Measurements from ENCODE around the gene CEP164. TPM values are rescaled to one million over a fixed set of nuclear protein-coding genes. Genes with fewer than 3 reads are reported as not detected.

CEP164 gene
- total and polyA plus RNA-seq, 10 of the 15 experiments (the other 5 are each of a cell fraction or from before 2014, with no cell fraction given): 4.2 to 31.2 (median 20.2) TPM

DNA sequence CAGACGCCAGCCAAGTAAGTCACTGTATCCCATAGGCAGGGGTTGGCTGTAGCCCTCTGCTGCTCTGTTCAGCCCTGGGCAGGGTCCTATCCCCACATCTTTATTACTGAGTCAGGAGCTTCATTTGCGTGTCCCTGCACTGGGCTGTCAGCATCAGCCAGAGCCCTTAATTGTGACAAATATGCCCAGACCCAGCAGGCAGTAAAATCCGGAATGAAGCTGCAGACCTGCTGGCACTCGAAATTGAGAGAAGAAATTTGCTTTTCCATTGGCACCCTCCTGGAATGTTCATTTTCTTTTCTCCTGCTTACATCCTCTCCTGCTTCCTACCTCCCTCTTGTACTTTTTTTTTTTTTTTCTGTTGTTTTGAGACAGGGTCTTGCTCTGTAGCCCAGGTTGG lies 43.8 kb downstream of the CEP164 start:
- BruUV-seq (replicated peaks): no TSS peak
- H2AFZ ChIP-seq (ENCODE audit: control insufficient read depth, low read depth, low read length): no peak overlapping the region
- H3K4me1 ChIP-seq (ENCODE audit: control insufficient read depth, insufficient read depth, low read length): no peaks in the 10 kb centered on the region
- DNase-seq (ENCODE audit: low read depth, low spot score) (no peak), ATAC-seq (no peak), FAIRE-seq (no peak)
- in situ Hi-C loops (cut with MboI): no loop called here
- H3K79me2 ChIP-seq (ENCODE audit: control insufficient read depth, insufficient read depth, low read length): no peaks in the 10 kb centered on the region
- H3K27ac ChIP-seq (ENCODE audit: control insufficient read depth, insufficient read depth): no peak overlapping the region
- H3K9me3 ChIP-seq (replicated peaks; ENCODE audit: control insufficient read depth, insufficient read depth, low read length): no peaks in the 10 kb centered on the region
- H3K9ac ChIP-seq (ENCODE audit: control insufficient read depth, insufficient read depth, low read length): no peak overlapping the region
- H3K4me2 ChIP-seq (ENCODE audit: control insufficient read depth, insufficient read depth): no peak overlapping the region
- CTCF ChIA-PET: no interaction called here
- WGBS (ENCODE audit: insufficient coverage, insufficient replicate concordance, low lambda C conversion rate, missing lambda C conversion rate): 72% methylated on average over 4 of the region's 4 CpGs
- RAD21 ChIA-PET (ENCODE audit: unreplicated experiment): no interaction called here
- no peak overlapping the region for H3K4me3 ChIP-seq
- no peaks in the 10 kb centered on the region for H3K27me3 ChIP-seq (replicated peaks in 1 of 2; ENCODE audit: control insufficient read depth in 2 of 2, insufficient read depth in 2 of 2, low read length in 1 of 2)
- TF ChIP-seq NR2C1 (IDR thresholded peaks at IDR 0.05) (no peak), KDM1A (IDR thresholded peaks at IDR 0.05; ENCODE audit: borderline replicate concordance) (no peak)
- no peaks in the 10 kb centered on the region for H4K20me1 ChIP-seq (ENCODE audit: control insufficient read depth, insufficient read depth)
- H3K36me3 ChIP-seq (ENCODE audit: control insufficient read depth in 2 of 2, insufficient read depth in 2 of 2, low read length in 1 of 2): peaks cover 0 to 7% of the 10 kb centered on the region in 2 experiments
- SMC1A ChIA-PET (ENCODE audit: uncharacterized antibody, unreplicated experiment): no interaction called here
- POLR2A ChIA-PET: no interaction called here
- intact Hi-C loops (cut with micrococcal nuclease; ENCODE audit: unreplicated experiment): no loop called here

DNA sequence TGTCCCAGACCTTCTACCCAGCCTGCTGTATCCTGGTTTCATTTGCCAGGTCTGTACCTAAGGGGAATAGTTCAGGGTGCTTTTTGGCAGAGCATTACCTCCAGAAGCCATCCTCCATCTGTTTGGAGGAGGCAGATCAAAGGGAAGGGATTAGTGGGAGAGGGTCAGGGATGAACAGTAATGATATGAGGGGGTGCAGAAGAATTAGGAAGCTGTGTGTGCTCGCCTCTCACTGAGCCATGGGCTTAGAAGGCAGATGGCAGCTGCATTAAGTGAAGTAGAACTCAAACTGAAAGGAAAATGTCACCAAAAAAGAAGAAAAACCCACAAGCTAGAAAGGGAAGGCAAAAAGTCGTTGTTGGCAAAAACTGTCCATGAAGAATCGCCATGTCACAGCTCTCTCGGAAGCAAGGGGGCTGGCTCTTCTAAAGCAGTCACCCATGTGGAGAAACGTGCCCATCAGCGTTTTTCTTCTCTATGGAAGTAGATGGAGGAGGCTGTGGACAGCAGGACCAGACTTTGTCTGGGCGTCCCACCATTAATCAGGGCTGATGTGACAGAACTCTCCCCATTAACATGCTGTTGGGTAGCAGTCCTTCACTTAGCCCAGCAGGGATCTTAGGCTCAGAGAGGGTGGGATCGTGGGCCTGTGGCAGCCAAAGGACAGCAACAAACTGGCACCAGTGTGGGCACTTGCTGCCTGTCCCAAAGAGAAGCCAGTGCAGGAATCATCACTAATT lies 46.8 kb downstream of the CEP164 start:
- no peaks in the 10 kb centered on the region for H4K20me1 ChIP-seq (ENCODE audit: control insufficient read depth, insufficient read depth)
- H3K27ac ChIP-seq (ENCODE audit: control insufficient read depth, insufficient read depth): no peak overlapping the region
- no peak overlapping the region for H3K9ac ChIP-seq (ENCODE audit: control insufficient read depth, insufficient read depth, low read length)
- H3K4me1 ChIP-seq (ENCODE audit: control insufficient read depth, insufficient read depth, low read length): no peaks in the 10 kb centered on the region
- DNase-seq (ENCODE audit: low read depth, low spot score): no peak
- H3K9me3 ChIP-seq (replicated peaks; ENCODE audit: control insufficient read depth, insufficient read depth, low read length): no peaks in the 10 kb centered on the region
- ChIA-PET RAD21 (ENCODE audit: unreplicated experiment) (no interaction called here), CTCF (no interaction called here), POLR2A (no interaction called here), SMC1A (ENCODE audit: uncharacterized antibody, unreplicated experiment) (no interaction called here)
- no TSS peak for BruUV-seq (replicated peaks)
- H2AFZ ChIP-seq (ENCODE audit: control insufficient read depth, low read depth, low read length): no peak overlapping the region
- H3K36me3 ChIP-seq (ENCODE audit: control insufficient read depth in 2 of 2, insufficient read depth in 2 of 2, low read length in 1 of 2): peaks cover 0 to 5% of the 10 kb centered on the region in 2 experiments; a peak in 3 of 4 replicates
- no peak overlapping the region for H3K4me2 ChIP-seq (ENCODE audit: control insufficient read depth, insufficient read depth)
- ATAC-seq: no peak
- no peak for TF ChIP-seq KDM1A (IDR thresholded peaks at IDR 0.05; ENCODE audit: borderline replicate concordance)
- no peak for TF ChIP-seq FOXK2 (IDR thresholded peaks at IDR 0.05)
- TF ChIP-seq SUPT20H (IDR thresholded peaks at IDR 0.05; ENCODE audit: borderline replicate concordance, control insufficient read depth, low read depth, low read length): no peak
- TF ChIP-seq ETV6 (conservative IDR thresholded peaks at IDR 0.05 in 1 of 2, IDR thresholded peaks at IDR 0.05 in 1 of 2; ENCODE audit: borderline replicate concordance in 1 of 2, low read depth in 1 of 2): no peak
- TF ChIP-seq MYC (IDR thresholded peaks at IDR 0.05; ENCODE audit: insufficient read depth, insufficient read length, insufficient replicate concordance, low read length, severe bottlenecking): no peak
- TF ChIP-seq SP1 (IDR thresholded peaks at IDR 0.05; ENCODE audit: low read depth, low read length): no peak
- TF ChIP-seq, protein P1, sequence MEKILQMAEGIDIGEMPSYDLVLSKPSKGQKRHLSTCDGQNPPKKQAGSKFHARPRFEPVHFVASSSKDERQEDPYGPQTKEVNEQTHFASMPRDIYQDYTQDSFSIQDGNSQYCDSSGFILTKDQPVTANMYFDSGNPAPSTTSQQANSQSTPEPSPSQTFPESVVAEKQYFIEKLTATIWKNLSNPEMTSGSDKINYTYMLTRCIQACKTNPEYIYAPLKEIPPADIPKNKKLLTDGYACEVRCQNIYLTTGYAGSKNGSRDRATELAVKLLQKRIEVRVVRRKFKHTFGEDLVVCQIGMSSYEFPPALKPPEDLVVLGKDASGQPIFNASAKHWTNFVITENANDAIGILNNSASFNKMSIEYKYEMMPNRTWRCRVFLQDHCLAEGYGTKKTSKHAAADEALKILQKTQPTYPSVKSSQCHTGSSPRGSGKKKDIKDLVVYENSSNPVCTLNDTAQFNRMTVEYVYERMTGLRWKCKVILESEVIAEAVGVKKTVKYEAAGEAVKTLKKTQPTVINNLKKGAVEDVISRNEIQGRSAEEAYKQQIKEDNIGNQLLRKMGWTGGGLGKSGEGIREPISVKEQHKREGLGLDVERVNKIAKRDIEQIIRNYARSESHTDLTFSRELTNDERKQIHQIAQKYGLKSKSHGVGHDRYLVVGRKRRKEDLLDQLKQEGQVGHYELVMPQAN (conservative IDR thresholded peaks at IDR 0.05): no peak
- no peak for TF ChIP-seq NRF1 (conservative IDR thresholded peaks at IDR 0.05; ENCODE audit: low read depth, low read length)
- no peak for TF ChIP-seq ZNF622 (IDR thresholded peaks at IDR 0.05)
- TF ChIP-seq HCFC1 (IDR thresholded peaks at IDR 0.05; ENCODE audit: low read length): no peak
- no peak for TF ChIP-seq RELA (IDR thresholded peaks at IDR 0.05; ENCODE audit: borderline replicate concordance, partially characterized antibody)
- TF ChIP-seq IKZF2 (IDR thresholded peaks at IDR 0.05): no peak
- TF ChIP-seq, protein P2, sequence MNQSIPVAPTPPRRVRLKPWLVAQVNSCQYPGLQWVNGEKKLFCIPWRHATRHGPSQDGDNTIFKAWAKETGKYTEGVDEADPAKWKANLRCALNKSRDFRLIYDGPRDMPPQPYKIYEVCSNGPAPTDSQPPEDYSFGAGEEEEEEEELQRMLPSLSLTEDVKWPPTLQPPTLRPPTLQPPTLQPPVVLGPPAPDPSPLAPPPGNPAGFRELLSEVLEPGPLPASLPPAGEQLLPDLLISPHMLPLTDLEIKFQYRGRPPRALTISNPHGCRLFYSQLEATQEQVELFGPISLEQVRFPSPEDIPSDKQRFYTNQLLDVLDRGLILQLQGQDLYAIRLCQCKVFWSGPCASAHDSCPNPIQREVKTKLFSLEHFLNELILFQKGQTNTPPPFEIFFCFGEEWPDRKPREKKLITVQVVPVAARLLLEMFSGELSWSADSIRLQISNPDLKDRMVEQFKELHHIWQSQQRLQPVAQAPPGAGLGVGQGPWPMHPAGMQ (IDR thresholded peaks at IDR 0.05; ENCODE audit: borderline replicate concordance): no peak
- in situ Hi-C loops (cut with MboI): no loop called here
- WGBS (ENCODE audit: insufficient coverage, insufficient replicate concordance, low lambda C conversion rate, missing lambda C conversion rate): 75% methylated on average over 8 of the region's 8 CpGs
- FAIRE-seq: no peak
- intact Hi-C loops (cut with micrococcal nuclease; ENCODE audit: unreplicated experiment): no loop called here
- H3K27me3 ChIP-seq (replicated peaks in 1 of 2; ENCODE audit: control insufficient read depth in 2 of 2, insufficient read depth in 2 of 2, low read length in 1 of 2): no peaks in the 10 kb centered on the region
- no peak overlapping the region for H3K4me3 ChIP-seq
- no peaks in the 10 kb centered on the region for H3K79me2 ChIP-seq (ENCODE audit: control insufficient read depth, insufficient read depth, low read length)

Data from GM12878 (cell line).